ENCODE data around the gene REG3A.

Gene REG3A

DNA sequence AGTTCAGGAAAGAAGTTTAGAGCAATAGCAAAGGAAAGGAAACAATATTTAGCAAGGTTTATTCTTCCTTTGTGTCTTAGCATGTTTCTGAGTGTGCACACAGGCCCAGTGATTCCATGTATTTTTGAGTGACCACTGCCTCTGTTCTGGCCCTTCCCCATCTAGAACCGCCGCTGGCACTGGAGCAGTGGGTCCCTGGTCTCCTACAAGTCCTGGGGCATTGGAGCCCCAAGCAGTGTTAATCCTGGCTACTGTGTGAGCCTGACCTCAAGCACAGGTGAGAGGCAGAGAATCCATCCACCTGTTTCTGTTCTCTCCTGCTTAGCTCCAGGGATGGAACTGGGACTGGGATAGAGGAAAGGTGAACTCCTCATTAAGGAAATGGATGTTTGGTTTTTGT, 36.9 kb downstream of the REG3A start:
- no peak for DNase-seq (ENCODE audit: low read depth in 1 of 2, low spot score in 1 of 2)

DNA sequence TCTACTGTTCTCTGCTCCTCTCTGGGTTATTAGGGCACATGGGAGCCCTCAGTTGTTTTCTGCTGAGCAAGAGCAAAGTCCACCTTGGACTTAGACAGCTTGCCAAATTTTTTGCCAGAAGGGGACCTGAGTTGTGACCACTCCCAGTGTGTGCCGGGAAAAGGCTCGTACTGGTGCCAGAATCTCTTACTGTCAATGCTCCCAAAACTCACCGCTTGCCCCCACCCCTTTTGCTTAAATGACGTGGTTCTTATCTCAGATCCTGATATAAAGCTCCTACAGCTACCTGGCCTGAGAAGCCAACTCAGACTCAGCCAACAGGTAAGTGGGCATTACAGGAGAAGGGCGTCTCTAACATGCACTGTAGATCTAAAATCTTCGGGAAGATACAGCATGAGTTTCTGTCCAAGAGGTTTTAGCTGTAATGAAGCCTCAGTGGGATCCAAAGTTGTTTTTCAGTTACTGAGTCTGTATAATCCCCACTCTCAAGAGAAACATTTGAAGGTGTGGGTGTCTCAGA, 39.3 kb downstream of the REG3A start, which contains the start of gene REG1A:
TSS of gene REG1A (plus strand) at position 295 of the 520 bp plus-strand sequence. CDS start 374 bp downstream, outside the sequence.
- no peak for DNase-seq (ENCODE audit: low read depth in 1 of 2, low spot score in 1 of 2)

DNA sequence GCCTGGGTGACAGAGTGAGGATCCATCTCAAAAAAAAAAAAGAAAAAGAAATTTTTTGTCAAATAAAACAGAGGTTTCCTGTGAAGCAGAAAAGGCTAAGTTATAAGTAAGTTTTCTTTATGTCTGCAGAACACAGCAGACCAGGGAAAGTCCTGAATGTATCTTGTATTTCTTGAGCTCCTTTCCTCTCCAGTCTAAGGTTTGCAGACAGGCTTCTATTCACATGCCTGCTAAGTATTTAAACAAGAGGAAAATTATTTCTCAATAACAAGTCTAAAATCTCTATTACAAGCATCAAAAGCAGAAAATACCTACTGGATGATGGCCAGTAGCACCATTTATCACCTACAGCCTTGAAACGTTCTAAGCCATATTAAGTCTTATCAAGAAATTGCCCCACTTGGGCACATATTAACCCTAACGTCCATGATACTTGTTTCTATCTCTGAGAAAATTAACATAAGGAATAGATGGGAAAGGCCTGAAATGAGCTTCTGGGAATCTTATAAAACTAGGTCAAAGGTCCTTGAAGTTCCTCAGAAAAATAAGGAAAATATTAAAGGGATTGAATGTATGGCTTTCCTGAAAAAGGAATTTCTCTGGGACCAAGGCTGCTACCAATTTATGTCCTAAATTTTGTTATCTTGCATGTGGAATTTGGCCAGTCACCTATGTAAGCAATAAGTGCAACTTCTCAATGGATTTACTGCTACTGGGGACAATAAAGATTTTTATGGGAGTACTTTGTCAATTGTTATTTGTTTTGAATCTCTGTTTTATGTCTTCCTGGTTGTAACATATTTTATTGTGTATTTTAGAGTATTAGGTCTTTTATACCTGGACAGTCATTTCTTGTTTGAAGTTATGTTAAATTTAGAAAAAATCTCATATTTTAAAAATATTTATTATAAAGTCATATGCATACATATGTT, 42.3 kb downstream of the REG3A start:
- DNase-seq (ENCODE audit: low read depth in 1 of 2, low spot score in 1 of 2), result no peak

DNA sequence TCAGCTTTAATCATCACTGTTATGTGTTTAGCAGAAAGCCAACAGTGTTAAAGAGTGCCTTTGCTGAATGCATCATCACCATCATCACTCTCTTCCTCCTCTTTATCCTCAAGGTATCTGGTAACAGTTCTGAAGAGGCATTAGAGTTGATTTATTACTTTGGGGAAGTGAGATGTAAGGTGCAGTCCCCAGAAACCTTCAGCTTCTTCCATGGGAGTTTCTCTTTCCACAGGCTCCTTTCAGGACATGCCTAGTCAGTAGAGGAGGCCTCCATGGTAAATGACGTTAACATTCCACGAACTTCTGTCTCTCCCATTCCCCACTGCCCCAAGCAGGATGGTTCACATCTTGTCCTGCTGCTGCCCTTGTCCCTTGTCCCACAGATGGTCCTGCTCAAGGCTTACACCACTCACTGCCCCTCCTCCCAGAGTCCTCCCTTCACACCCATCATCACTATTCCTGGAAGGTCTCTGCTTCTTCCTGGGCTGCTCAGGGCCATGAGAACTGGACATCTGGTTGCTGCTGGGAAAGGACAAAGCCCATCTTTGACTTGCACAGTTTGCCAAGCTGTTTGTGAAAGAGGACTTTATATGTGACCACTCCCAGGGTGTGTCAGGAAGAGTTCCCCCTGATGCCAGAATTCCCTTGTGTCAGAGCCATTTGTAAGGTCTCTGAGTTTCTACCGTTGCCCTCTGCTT, 44.6 kb downstream of the REG3A start:
- DNase-seq (ENCODE audit: low read depth in 1 of 2, low spot score in 1 of 2), result no peak

DNA sequence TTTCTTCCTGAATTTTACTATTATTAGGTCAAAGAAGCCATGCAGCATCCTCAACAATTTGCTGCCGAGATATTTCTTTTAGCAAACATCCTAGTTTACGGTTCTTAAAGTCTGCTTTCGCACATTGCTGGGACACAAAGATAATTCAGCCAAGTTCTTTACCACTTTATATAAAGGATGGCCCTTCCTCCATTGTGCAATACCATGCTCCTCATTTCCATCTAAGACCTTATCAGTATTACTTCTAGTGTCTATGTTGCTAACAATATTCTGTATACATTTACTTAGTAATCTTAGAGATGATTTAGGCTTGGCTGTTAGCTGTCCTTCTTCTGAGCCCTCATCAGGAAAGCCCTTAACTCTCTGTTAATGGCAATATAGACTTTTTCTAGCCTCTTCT, 47.3 kb downstream of the REG3A start:
- DNase-seq (ENCODE audit: low read depth in 1 of 2, low spot score in 1 of 2), result no peak

Measured in activated CD4-positive, alpha-beta T cell treated with anti-CD3 and anti-CD28 coated beads, Interleukin-2, amount 50 U/mL, for 24 hours (primary cell).